Activated CD4-positive, alpha-beta memory T cell treated with anti-CD3 and anti-CD28 coated beads, Interleukin-2, amount 10 ng/mL, durations not matched to agents 7 days and 5 days (primary cell): Measurements from ENCODE around the gene STMN3. TPM values are rescaled to one million over a fixed set of nuclear protein-coding genes. Genes with fewer than 3 reads are reported as not detected.

Experiments
- CTCF ChIA-PET: fragments of 350-600 bp; sonication (Branson Sonifier 250); formaldehyde crosslinking; loops from one replicate; lab custom pipeline; 2021; ENCODE audit warnings: antibody characterized with exemption, inconsistent platforms; lab: Charles Lee
- POLR2A ChIA-PET: fragments of 350-600 bp; sonication (Branson Sonifier 250); formaldehyde crosslinking; loops from one replicate; lab custom pipeline; 2021; ENCODE audit warnings: antibody characterized with exemption; lab: Charles Lee
- DNase-seq: peaks from one replicate; pipeline ENCODE4 v3.0.0-alpha.2; 2020
- H3K27ac Mint-ChIP-seq: one replicate; pipeline ENCODE4 v1.8.0; 2021; ENCODE audit warnings: mild to moderate bottlenecking, mixed read lengths
- H3K27me3 Mint-ChIP-seq: one replicate; pipeline ENCODE4 v1.8.0; 2021; ENCODE audit warnings: mixed read lengths
- H3K36me3 Mint-ChIP-seq: one replicate; pipeline ENCODE4 v1.8.0; 2021; ENCODE audit warnings: low read depth, mixed read lengths
- H3K4me1 Mint-ChIP-seq: one replicate; pipeline ENCODE4 v1.8.0; 2021; ENCODE audit warnings: mixed read lengths
- H3K4me3 Mint-ChIP-seq: one replicate; pipeline ENCODE4 v1.8.0; 2021; ENCODE audit warnings: mild to moderate bottlenecking, mixed read lengths
- H3K9me3 Mint-ChIP-seq: one replicate; pipeline ENCODE4 v1.8.0; 2021; ENCODE audit warnings: mixed read lengths
- total RNA-seq, 2 experiments: library from RNA; stranded (reverse); gene quantifications; one replicate each; pipeline ENCODE4 v1.2.3, GENCODE V29; 2021

The STMN3 gene
- total RNA-seq, 2 experiments from 2014 or later: 20.9 to 23.8 TPM

- Mint-ChIP-seq H3K9me3 (no peaks in the 10 kb centered on the region), H3K4me3 (no peak within 1 kb of the TSS), H3K27me3 (no peaks in the 10 kb centered on the region), H3K27ac (no peak within 1 kb of the TSS), H3K36me3 (peaks cover 11% of the 10 kb centered on the region), H3K4me1 (peaks cover 27% of the 10 kb centered on the region)
- no peak for DNase-seq
- CTCF ChIA-PET: interaction anchor here (1.4 kb wide), 1 partner anchor 11 kb away, joined by 3 read pairs; the partner anchor contains the start of genes ARFRP1 and ZGPAT
- POLR2A ChIA-PET: interaction anchor here (0.8 to 3.7 kb wide), 7 partner anchors 11 to 159 kb away, joined by 3 to 13 read pairs (median 5); partner anchors contain the start of genes ARFRP1, LIME1, PTK6 and SLC2A4RG
Observed at GRCh38 chr20:63696628-63697356, 43.6 kb upstream of the STMN3 start, which contains the start of gene TNFRSF6B. TSS of gene TNFRSF6B (plus strand) at chr20:63696652. CDS start at chr20:63696768, 116 bp downstream.

DNA sequence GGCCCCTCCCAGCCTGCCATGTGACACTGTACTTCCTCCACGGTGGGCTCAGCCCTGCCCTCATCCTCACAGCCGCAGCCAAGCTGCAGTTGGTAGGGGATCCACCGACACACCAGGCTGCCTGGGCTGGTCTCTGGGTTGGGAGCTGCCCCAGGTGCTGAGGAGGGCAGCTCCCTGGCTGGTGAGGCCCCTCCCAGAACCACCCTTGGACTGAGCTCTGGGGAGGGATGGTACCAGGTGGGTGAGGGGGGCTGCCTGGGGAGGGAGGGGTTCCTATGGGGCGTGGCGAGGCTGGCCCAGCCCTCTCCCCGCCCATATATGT lies 43.0 kb upstream of the STMN3 start:
- H3K4me3 Mint-ChIP-seq: no peak overlapping the region
- no peak for DNase-seq
- H3K27me3 Mint-ChIP-seq: no peaks in the 10 kb centered on the region
- H3K36me3 Mint-ChIP-seq: peaks cover 11% of the 10 kb centered on the region
- no peak overlapping the region for H3K27ac Mint-ChIP-seq
- CTCF ChIA-PET: interaction anchor here (1.4 kb wide), 1 partner anchor 12 kb away, joined by 3 read pairs; the partner anchor contains the start of genes ARFRP1 and ZGPAT
- POLR2A ChIA-PET: interaction anchor here (1.6 to 3.7 kb wide), 4 partner anchors 12 to 159 kb away, joined by 3 to 13 read pairs (median 6); partner anchors contain the start of genes ARFRP1, LIME1, PTK6 and SLC2A4RG
- peaks cover 23% of the 10 kb centered on the region for H3K4me1 Mint-ChIP-seq
- H3K9me3 Mint-ChIP-seq: no peaks in the 10 kb centered on the region

- no peak for DNase-seq
- no peaks in the 10 kb centered on the region for H3K27me3 Mint-ChIP-seq
- POLR2A ChIA-PET: interaction anchor here (1.6 to 3.7 kb wide), 3 partner anchors 13 to 158 kb away, joined by 3 to 13 read pairs (median 9); partner anchors contain the start of genes ARFRP1, LIME1, PTK6 and ZGPAT
- H3K4me3 Mint-ChIP-seq: no peak overlapping the region
- H3K4me1 Mint-ChIP-seq: peaks cover 19% of the 10 kb centered on the region
- no peaks in the 10 kb centered on the region for H3K9me3 Mint-ChIP-seq
- H3K27ac Mint-ChIP-seq: no peak overlapping the region
- CTCF ChIA-PET: interaction anchor here (1.4 kb wide), 1 partner anchor 12 kb away, joined by 3 read pairs; the partner anchor contains the start of genes ARFRP1 and ZGPAT
- peaks cover 11% of the 10 kb centered on the region for H3K36me3 Mint-ChIP-seq
Observed at GRCh38 chr20:63695424-63696305, 42.4 kb upstream of the STMN3 start.

DNA sequence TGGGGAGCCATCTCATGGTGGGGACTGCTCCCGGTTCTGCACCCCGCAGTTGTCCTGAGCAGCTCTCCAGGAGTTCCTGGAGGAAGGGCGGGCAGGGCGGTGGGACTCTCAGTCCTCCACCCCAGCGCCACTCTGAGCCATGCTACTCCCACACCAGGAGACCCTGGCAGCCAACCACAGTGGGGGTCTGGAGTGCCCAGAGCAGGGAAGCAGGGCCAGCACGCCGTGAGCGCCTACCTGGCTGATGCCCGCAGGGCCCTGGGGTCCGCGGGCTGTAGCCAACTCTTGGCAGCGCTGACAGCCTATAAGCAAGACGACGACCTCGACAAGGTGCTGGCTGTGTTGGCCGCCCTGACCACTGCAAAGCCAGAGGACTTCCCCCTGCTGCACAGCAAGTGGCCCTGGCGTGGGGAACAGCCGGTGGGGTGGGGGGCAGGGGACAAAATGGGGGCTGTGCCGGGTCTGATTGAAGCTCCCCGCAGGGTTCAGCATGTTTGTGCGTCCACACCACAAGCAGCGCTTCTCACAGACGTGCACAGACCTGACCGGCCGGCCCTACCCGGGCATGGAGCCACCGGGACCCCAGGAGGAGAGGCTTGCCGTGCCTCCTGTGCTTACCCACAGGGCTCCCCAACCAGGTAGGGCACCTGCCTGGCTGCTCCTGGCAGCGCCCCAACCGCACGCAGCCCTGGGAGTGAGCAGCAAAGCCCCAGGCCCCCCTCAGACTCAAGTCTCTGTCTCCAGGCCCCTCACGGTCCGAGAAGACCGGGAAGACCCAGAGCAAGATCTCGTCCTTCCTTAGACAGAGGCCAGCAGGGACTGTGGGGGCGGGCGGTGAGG lies 41.6 kb upstream of the STMN3 start:
- Mint-ChIP-seq H3K4me3 (no peak overlapping the region), H3K27ac (no peak overlapping the region), H3K9me3 (no peaks in the 10 kb centered on the region), H3K4me1 (peaks cover 14% of the 10 kb centered on the region), H3K27me3 (no peaks in the 10 kb centered on the region), H3K36me3 (peaks cover 11% of the 10 kb centered on the region)
- CTCF ChIA-PET: no interaction called here
- POLR2A ChIA-PET: no interaction called here
- DNase-seq: no peak

- Mint-ChIP-seq H3K4me3 (peak overlapping the region; percentile 44), H3K27ac (peak overlapping the region; percentile 65)
Observed at GRCh38 chr20:63693733-63694583, 40.7 kb upstream of the STMN3 start.

GRCh38 chr20:63693083-63693732 lies 40.0 kb upstream of the STMN3 start:
- no peak overlapping the region for H3K4me3 Mint-ChIP-seq

More at GRCh38 chr20:63693733-63694583, 40.7 kb upstream of the STMN3 start:
- Mint-ChIP-seq H3K9me3 (no peaks in the 10 kb centered on the region), H3K27me3 (no peaks in the 10 kb centered on the region), H3K36me3 (peaks cover 11% of the 10 kb centered on the region), H3K4me1 (peaks cover 8% of the 10 kb centered on the region)
- POLR2A ChIA-PET: no interaction called here
- CTCF ChIA-PET: no interaction called here
- DNase-seq: no peak

DNA sequence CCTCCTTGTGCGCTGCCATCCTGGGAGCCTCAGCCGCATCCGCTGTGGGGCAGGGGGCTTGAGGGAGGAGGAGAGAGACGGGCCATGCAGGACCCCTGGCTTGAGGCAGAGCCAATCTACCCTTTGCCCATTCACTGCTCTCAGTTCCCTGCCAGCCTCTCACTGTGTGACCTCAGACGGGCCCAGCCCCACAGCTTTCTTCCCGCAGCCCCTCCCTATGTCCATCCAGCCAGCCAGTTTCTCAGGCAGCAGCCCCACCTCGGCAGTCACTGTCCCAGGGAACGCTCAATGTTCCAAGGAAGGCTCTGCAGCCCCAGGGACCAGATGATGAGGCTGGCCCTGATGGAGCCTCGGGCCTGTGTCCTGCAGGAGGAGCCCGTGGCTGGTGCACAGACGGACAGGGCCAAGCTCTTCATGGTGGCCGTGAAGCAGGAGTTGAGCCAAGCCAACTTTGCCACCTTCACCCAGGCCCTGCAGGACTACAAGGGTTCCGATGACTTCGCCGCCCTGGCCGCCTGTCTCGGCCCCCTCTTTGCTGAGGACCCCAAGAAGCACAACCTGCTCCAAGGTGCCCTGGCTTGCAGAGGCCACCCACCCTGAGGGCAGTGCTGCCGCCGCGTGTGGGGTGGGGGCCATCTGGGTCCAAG lies 39.3 kb upstream of the STMN3 start:
- Mint-ChIP-seq H3K4me3 (no peak overlapping the region), H3K27ac (peak overlapping the region; percentile 42), H3K36me3 (peaks cover 11% of the 10 kb centered on the region), H3K27me3 (no peaks in the 10 kb centered on the region), H3K9me3 (no peaks in the 10 kb centered on the region), H3K4me1 (peaks cover 4% of the 10 kb centered on the region)
- POLR2A ChIA-PET: no interaction called here
- CTCF ChIA-PET: no interaction called here
- no peak for DNase-seq

More at GRCh38 chr20:63693083-63693732, 40.0 kb upstream of the STMN3 start:
- CTCF ChIA-PET: no interaction called here
- H3K9me3 Mint-ChIP-seq: no peaks in the 10 kb centered on the region
- H3K27ac Mint-ChIP-seq: no peak overlapping the region
- no peaks in the 10 kb centered on the region for H3K27me3 Mint-ChIP-seq
- peaks cover 11% of the 10 kb centered on the region for H3K36me3 Mint-ChIP-seq
- POLR2A ChIA-PET: no interaction called here
- H3K4me1 Mint-ChIP-seq: peaks cover 4% of the 10 kb centered on the region
- DNase-seq: no peak

DNA sequence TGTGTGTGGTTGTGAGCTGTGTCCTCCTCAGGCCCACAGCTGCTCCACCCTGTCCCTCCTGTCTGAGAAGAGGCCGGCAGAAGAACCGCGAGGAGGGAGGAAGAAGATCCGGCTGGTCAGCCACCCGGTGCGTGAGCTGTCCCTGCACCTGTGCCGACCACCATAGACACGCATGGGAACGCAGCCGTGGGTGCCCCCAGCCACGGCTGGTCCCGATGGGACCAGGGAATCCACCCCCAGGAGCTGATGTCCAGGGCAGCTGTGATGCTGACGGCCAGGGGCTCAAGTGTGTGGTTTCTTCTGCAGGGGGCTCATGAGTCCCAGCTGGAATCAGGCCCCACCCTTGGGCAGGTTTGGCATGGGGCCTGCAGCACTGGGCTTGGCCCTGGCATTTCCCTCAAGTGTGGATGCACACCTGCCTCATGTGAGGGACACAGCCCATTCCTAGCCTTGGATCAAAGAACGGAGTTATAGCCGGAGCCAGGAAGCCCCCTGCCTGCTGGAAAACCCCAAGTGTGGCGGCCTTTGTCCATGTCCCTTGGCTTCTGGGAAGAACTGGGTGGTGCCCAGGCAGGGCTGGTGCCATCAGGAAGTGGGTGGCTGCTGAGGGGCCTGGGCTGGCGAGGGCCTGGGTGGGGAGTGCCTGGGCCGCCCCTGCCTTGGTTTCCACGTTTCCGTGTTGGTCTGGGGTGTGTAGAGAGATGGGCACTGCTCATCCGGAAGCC lies 38.6 kb upstream of the STMN3 start:
- no peak overlapping the region for H3K4me3 Mint-ChIP-seq
- DNase-seq: no peak
- H3K27ac Mint-ChIP-seq: no peak overlapping the region
- H3K27me3 Mint-ChIP-seq: no peaks in the 10 kb centered on the region
- POLR2A ChIA-PET: no interaction called here
- peaks cover 11% of the 10 kb centered on the region for H3K36me3 Mint-ChIP-seq
- H3K4me1 Mint-ChIP-seq: peaks cover 3% of the 10 kb centered on the region
- H3K9me3 Mint-ChIP-seq: no peaks in the 10 kb centered on the region
- CTCF ChIA-PET: no interaction called here

DNA sequence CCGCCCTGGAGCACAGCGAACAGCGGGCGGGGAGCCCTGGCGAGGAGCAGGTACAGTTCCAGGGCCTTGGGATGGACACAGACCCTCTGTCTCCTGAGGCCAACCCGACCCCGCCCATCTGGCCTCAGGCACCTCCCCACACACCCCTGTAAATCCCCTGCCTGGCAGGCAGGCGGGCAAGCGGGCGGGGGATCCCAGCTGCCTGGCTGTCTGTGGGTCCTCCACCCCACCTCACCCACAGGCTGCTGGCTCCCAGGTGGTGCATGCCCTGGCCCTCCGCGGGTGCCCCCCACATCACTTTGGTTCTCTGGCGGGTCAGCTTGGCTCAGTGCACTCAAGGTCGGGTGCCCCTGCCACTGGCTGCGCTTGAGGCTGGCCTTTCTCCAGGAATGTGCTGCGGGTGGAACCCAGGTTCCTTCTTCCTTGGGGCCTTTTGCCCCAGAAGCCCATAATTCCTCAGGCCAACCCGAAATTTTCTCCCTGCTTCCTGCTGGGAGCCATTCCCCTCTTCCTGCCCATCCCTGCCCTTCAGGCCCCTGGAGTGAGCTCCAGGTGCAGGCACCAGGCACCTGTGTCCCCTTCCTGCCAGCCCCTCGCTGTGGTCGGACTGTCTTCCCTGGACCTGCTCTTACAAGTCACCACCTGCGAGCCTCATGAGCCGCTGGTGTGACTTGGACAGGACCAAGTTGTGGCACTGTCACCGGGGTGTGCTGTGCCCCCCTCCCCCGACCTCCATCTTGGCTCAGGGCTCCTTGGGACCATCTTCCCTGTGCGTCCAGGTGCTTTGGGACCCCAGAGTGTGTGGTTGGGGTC lies 37.9 kb upstream of the STMN3 start:
- Mint-ChIP-seq H3K36me3 (peaks cover 11% of the 10 kb centered on the region), H3K4me3 (no peak overlapping the region), H3K27me3 (no peaks in the 10 kb centered on the region), H3K27ac (no peak overlapping the region), H3K4me1 (peaks cover 6% of the 10 kb centered on the region), H3K9me3 (no peaks in the 10 kb centered on the region)
- ChIA-PET CTCF (no interaction called here), POLR2A (no interaction called here)
- no peak for DNase-seq
